Adrenal gland (tissue), 5 donors: Measurements from ENCODE around the gene ULK3.

ENCODE experiments used
- CTCF ChIP-seq, 6 experiments: fragments of 450-650 bp in 4 of 6; fragments of 200-600 bp in 2 of 6; sonication (generic) in 1 of 6; IDR thresholded peaks; 1 replicate in 5 of 6; 2 replicates in 1 of 6; pipeline versions ENCODE4 v1.5.1 to v1.8.0; 2016 to 2021; ENCODE audit warnings: antibody characterized with exemption in 6 of 6, mild to moderate bottlenecking in 2 of 6, moderate library complexity in 1 of 6
- POLR2A ChIP-seq, 2 donors: fragments of 450-650 bp; IDR thresholded peaks; one replicate each; pipeline ENCODE4 v1.6.1; 2017; ENCODE audit warnings: antibody characterized with exemption in 2 of 2, mild to moderate bottlenecking in 2 of 2, moderate library complexity in 1 of 2
- donor health status: DM: no; HTN: no; CAD: no.

- TF ChIP-seq CTCF (IDR thresholded peaks at IDR 0.05) (no peak), POLR2A (IDR thresholded peaks at IDR 0.05) (no peak)
Observed at GRCh38 chr15:74801311-74801997, 41.5 kb downstream of the ULK3 start.
